Measurements from ENCODE around the gene PRKCB.

DNA sequence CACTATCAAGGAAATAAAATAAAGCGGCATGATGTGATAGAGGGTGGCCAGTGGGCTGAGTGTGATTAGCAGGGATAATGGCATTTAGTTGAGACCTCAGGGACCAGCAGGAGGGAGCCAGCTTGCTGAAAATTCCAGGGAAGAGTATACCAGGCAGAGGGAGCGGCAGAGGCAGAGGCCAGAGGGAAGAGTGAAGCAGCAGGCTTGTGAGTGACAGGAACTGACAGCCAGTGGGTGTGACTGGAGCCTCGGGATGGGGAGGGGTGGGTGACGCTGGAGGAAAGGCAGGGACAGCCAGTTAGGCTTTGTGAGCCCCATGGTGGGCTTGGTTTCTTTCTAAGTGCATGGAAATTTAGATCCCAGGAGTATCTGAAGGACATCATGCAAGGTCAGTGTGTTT, 210.7 kb downstream of the PRKCB start:
- TF ChIP-seq, protein P1, sequence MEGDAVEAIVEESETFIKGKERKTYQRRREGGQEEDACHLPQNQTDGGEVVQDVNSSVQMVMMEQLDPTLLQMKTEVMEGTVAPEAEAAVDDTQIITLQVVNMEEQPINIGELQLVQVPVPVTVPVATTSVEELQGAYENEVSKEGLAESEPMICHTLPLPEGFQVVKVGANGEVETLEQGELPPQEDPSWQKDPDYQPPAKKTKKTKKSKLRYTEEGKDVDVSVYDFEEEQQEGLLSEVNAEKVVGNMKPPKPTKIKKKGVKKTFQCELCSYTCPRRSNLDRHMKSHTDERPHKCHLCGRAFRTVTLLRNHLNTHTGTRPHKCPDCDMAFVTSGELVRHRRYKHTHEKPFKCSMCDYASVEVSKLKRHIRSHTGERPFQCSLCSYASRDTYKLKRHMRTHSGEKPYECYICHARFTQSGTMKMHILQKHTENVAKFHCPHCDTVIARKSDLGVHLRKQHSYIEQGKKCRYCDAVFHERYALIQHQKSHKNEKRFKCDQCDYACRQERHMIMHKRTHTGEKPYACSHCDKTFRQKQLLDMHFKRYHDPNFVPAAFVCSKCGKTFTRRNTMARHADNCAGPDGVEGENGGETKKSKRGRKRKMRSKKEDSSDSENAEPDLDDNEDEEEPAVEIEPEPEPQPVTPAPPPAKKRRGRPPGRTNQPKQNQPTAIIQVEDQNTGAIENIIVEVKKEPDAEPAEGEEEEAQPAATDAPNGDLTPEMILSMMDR (IDR thresholded peaks at IDR 0.05; ENCODE audit: low read depth, low read length, missing input control), result no peak
- TF ChIP-seq JUND (IDR thresholded peaks at IDR 0.05) (no peak), YY1 (IDR thresholded peaks at IDR 0.05) (no peak), SP1 (IDR thresholded peaks at IDR 0.05) (no peak), TAF1 (conservative IDR thresholded peaks at IDR 0.05) (no peak), RAD21 (IDR thresholded peaks at IDR 0.05) (no peak), EGR1 (IDR thresholded peaks at IDR 0.05; ENCODE audit: low read depth in 2 of 2) (no peak), FOXA1 (IDR thresholded peaks at IDR 0.05) (no peak)
- TF ChIP-seq, protein P2, sequence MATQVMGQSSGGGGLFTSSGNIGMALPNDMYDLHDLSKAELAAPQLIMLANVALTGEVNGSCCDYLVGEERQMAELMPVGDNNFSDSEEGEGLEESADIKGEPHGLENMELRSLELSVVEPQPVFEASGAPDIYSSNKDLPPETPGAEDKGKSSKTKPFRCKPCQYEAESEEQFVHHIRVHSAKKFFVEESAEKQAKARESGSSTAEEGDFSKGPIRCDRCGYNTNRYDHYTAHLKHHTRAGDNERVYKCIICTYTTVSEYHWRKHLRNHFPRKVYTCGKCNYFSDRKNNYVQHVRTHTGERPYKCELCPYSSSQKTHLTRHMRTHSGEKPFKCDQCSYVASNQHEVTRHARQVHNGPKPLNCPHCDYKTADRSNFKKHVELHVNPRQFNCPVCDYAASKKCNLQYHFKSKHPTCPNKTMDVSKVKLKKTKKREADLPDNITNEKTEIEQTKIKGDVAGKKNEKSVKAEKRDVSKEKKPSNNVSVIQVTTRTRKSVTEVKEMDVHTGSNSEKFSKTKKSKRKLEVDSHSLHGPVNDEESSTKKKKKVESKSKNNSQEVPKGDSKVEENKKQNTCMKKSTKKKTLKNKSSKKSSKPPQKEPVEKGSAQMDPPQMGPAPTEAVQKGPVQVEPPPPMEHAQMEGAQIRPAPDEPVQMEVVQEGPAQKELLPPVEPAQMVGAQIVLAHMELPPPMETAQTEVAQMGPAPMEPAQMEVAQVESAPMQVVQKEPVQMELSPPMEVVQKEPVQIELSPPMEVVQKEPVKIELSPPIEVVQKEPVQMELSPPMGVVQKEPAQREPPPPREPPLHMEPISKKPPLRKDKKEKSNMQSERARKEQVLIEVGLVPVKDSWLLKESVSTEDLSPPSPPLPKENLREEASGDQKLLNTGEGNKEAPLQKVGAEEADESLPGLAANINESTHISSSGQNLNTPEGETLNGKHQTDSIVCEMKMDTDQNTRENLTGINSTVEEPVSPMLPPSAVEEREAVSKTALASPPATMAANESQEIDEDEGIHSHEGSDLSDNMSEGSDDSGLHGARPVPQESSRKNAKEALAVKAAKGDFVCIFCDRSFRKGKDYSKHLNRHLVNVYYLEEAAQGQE (IDR thresholded peaks at IDR 0.05), result no peak
- TF ChIP-seq, protein P3, sequence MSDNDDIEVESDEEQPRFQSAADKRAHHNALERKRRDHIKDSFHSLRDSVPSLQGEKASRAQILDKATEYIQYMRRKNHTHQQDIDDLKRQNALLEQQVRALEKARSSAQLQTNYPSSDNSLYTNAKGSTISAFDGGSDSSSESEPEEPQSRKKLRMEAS (IDR thresholded peaks at IDR 0.05), result no peak
